Psoas muscle (tissue), 8 donors: ENCODE data around the gene TMEM130. TPM values are rescaled to one million over a fixed set of nuclear protein-coding genes. Genes with fewer than 3 reads are reported as not detected.

Source experiments
- ATAC-seq, 4 donors: fragments of 200-7000 bp; cut with Tn5 transposase; one replicate each; pipeline ENCODE4 v1.9.1; 2020; ENCODE audit warnings: moderate library complexity in 3 of 4, mild to moderate bottlenecking in 2 of 4
- DNase-seq, 2 donors: peaks; one replicate each; pipeline ENCODE4 v3.0.0-alpha.2; 2020
- H3K27ac ChIP-seq: fragments of 200-600 bp; one replicate; pipeline ENCODE4 v1.8.0; 2022
- H3K27me3 ChIP-seq, 3 donors: fragments of 200-600 bp in 1 of 3; one replicate each; pipeline versions ENCODE4 v1.6.1 to v1.8.0; 2013 to 2022; ENCODE audit warnings: low read length in 2 of 3, mild to moderate bottlenecking in 2 of 3, moderate library complexity in 1 of 3; ENCODE audit not compliant: insufficient read depth in 3 of 3
- H3K36me3 ChIP-seq, 2 donors: fragments of 200-600 bp in 1 of 2; one replicate each; pipeline versions ENCODE4 v1.6.1 to v1.8.0; 2013 to 2022; ENCODE audit warnings: low read depth in 1 of 2, mild to moderate bottlenecking in 1 of 2, moderate library complexity in 1 of 2; ENCODE audit not compliant: insufficient read depth in 1 of 2
- H3K4me1 ChIP-seq: fragments of 200-600 bp; one replicate; pipeline ENCODE4 v1.8.0; 2022
- H3K4me3 ChIP-seq: fragments of 200-600 bp; one replicate; pipeline ENCODE4 v1.8.0; 2022; ENCODE audit warnings: mild to moderate bottlenecking
- H3K9me3 ChIP-seq: fragments of 200-600 bp; one replicate; pipeline ENCODE4 v1.8.0; 2022
- CTCF ChIP-seq: fragments of 200-600 bp; IDR thresholded peaks from one replicate; pipeline ENCODE4 v1.8.0; 2022; ENCODE audit warnings: antibody characterized with exemption
- WGBS, 3 donors: extraction: QIAGEN DNeasy Blood & Tissue Kit; methylation state at CpG; one replicate each; pipeline versions ENCODE4 v1.1.6 to v1.1.7; 2013; 5-methylcytosine and 5-hydroxymethylcytosine counted together
- intact Hi-C, 2 donors: fragments of 100-400 bp; cut with DNase I; formaldehyde crosslinking; loops; one replicate each; pipeline versions ENCODE4 v1.11.0 to v1.14.2; 2022
- polyA plus RNA-seq, 3 donors: library from polyadenylated mRNA; stranded (reverse); fragments of 200-250 nt; gene quantifications; one replicate each; pipeline ENCODE4 v1.2.3, GENCODE V29; 2013
- total RNA-seq, 4 donors: library from RNA; stranded (reverse); fragmentation: NEBNext Ultra II Directional in 2 of 4; extraction: Animal tissue kit (Norgen Biotek cat#: 25700) in 2 of 4; gene quantifications; one replicate each; pipeline versions ENCODE4 v1.2.1 to v1.2.4, GENCODE V29; 2021 to 2023
- donor health status: healthy with polysubstance abuse.
- donor health status: DM: no; HTN: no; CAD: no; lungs with moderate emphysema.
- donor health status: Bipolar disorder and iron deficiency.
- donor health status: healthy.
- donor health status: DM: yes; HTN: yes; CAD: no.
- donor health status: DM: no; HTN: no; CAD: no.
- donor health status: DM: no; HTN: no; CAD: no.
- donor health status: DM: yes; HTN: yes; CAD: no.

The TMEM130 gene
- total and polyA plus RNA-seq, 7 donors = 0.08 TPM; not detected in 6

GRCh38 chr7:98864731-98865453 lies 4.9 kb downstream of the TMEM130 start:
- DNase-seq (no peak), ATAC-seq (no peak)
- no peaks in the 10 kb centered on the region for H3K4me1 ChIP-seq
- 57 to 60% (median 59%) methylated on average over 13 to 14 of the region's 14 CpGs for WGBS, 3 donors
- no peak for TF ChIP-seq CTCF
- no peaks in the 10 kb centered on the region for H3K36me3 ChIP-seq
- no peak overlapping the region for H3K4me3 ChIP-seq
- H3K9me3 ChIP-seq = no peaks in the 10 kb centered on the region
- H3K27ac ChIP-seq = no peak overlapping the region
- peaks cover 0 to 20% (median 3%) of the 10 kb centered on the region in 3 donors for H3K27me3 ChIP-seq
- intact Hi-C loops = no loop called here

- Histone ChIP-seq H3K27ac (no peak overlapping the region), H3K4me1 (no peaks in the 10 kb centered on the region), H3K36me3 (no peaks in the 10 kb centered on the region), H3K9me3 (no peaks in the 10 kb centered on the region), H3K4me3 (no peak overlapping the region), H3K27me3 (peaks cover 0 to 11% (median 2%) of the 10 kb centered on the region in 3 donors)
- no peak for TF ChIP-seq CTCF
- ATAC-seq (no peak), DNase-seq (no peak)
- WGBS, 3 donors = 89 to 96% (median 89%) methylated on average over 2 of the region's 2 CpGs
- intact Hi-C loops = no loop called here
Observed at GRCh38 chr7:98863601-98864000, 6.2 kb downstream of the TMEM130 start.

- no peaks in the 10 kb centered on the region for H3K9me3 ChIP-seq
- H3K36me3 ChIP-seq = no peaks in the 10 kb centered on the region
- TF ChIP-seq CTCF = no peak
- ATAC-seq = no peak
- WGBS, 3 donors = 92 to 93% (median 92%) methylated on average over 29 of the region's 29 CpGs
- H3K4me3 ChIP-seq = no peak overlapping the region
- DNase-seq = no peak
- intact Hi-C loops = no loop called here
- H3K4me1 ChIP-seq = no peaks in the 10 kb centered on the region
- H3K27me3 ChIP-seq = peaks cover 0 to 4% (median 0%) of the 10 kb centered on the region in 3 donors
- no peak overlapping the region for H3K27ac ChIP-seq
Observed at GRCh38 chr7:98862716-98863420, 6.9 kb downstream of the TMEM130 start.

GRCh38 chr7:98862203-98862602 lies 7.6 kb downstream of the TMEM130 start:
- no peak for TF ChIP-seq CTCF
- ATAC-seq (no peak), DNase-seq (no peak)
- H3K27me3 ChIP-seq = peaks cover 0 to 4% (median 0%) of the 10 kb centered on the region in 3 donors
- no peak overlapping the region for H3K4me3 ChIP-seq
- no peaks in the 10 kb centered on the region for H3K4me1 ChIP-seq
- intact Hi-C loops = no loop called here
- H3K9me3 ChIP-seq = no peaks in the 10 kb centered on the region
- WGBS, 3 donors = 76 to 92% (median 76%) methylated on average over 1 to 4 of the region's 4 CpGs
- H3K27ac ChIP-seq = no peak overlapping the region
- H3K36me3 ChIP-seq = no peaks in the 10 kb centered on the region
